HEK293 (cell line): ENCODE results near the gene ATP6AP2.

Experiments
- BCL11B ChIP-seq: fragments of 450-650 bp; formaldehyde crosslinking; IDR thresholded peaks from 2 replicates; pipeline ENCODE4 v1.5.1; 2016; ENCODE audit warnings: low read depth, missing biosample characterization, missing genetic modification characterization
- HOXA7 ChIP-seq: sonication (generic); formaldehyde crosslinking; IDR thresholded peaks from 2 replicates; pipeline ENCODE4 v1.8.1; 2022; ENCODE audit warnings: missing genetic modification reagents, borderline replicate concordance

GRCh38 chrX:40546870-40547269, 33.9 kb upstream of the ATP6AP2 start:
- TF ChIP-seq BCL11B (tag by site-specific recombination) (no peak), HOXA7 (no peak)
